Stimulated activated CD8-positive, alpha-beta memory T cell treated with anti-CD3 and anti-CD28 coated beads, Interleukin-2, amount 100 ng/mL, for 1 hour (primary cell): ENCODE results near the gene OPHN1.
"Not testable (repeated sequence)": the region's sequence is repeated elsewhere in the genome, so short reads cannot be mapped to it uniquely, and the experiment has no call there.

Experiments used
- DNase-seq, 2 donors: peaks; one replicate each; pipeline ENCODE4 v3.0.0-alpha.2; 2020; ENCODE audit warnings: low read depth in 2 of 2

OPHN1 gene

GRCh38 chrX:68175562-68175961 lies 257.7 kb downstream of the OPHN1 start:
- DNase-seq, result no peak

- DNase-seq, result no peak
Observed at GRCh38 chrX:68163441-68163840, 269.9 kb downstream of the OPHN1 start.

GRCh38 chrX:68147848-68148247 lies 285.4 kb downstream of the OPHN1 start:
- no peak for DNase-seq

GRCh38 chrX:68146054-68146453 lies 287.2 kb downstream of the OPHN1 start:
- no peak for DNase-seq

GRCh38 chrX:68139791-68140190 lies 293.5 kb downstream of the OPHN1 start:
- DNase-seq, result no peak

GRCh38 chrX:68133181-68133580 lies 300.1 kb downstream of the OPHN1 start:
- no peak for DNase-seq

GRCh38 chrX:68132749-68133148 lies 300.5 kb downstream of the OPHN1 start:
- DNase-seq, result no peak

- no peak for DNase-seq
Observed at GRCh38 chrX:68121835-68122234, 311.5 kb downstream of the OPHN1 start.

GRCh38 chrX:68121371-68121770 lies 311.9 kb downstream of the OPHN1 start:
- no peak for DNase-seq

- DNase-seq, result no peak
Observed at GRCh38 chrX:68115371-68115770, 317.9 kb downstream of the OPHN1 start.

GRCh38 chrX:68114573-68115129 lies 318.6 kb downstream of the OPHN1 start:
- no peak for DNase-seq

- DNase-seq, result no peak
Observed at GRCh38 chrX:68113837-68114572, 319.3 kb downstream of the OPHN1 start.

GRCh38 chrX:68112321-68112720 lies 321.0 kb downstream of the OPHN1 start:
- no peak for DNase-seq

- DNase-seq, result no peak
Observed at GRCh38 chrX:68109162-68109561, 324.1 kb downstream of the OPHN1 start.

GRCh38 chrX:68098431-68098830 lies 334.9 kb downstream of the OPHN1 start:
- no peak for DNase-seq

- no peak for DNase-seq
Observed at GRCh38 chrX:68090266-68090665, 343.0 kb downstream of the OPHN1 start.

GRCh38 chrX:68087526-68087925 lies 345.8 kb downstream of the OPHN1 start:
- no peak for DNase-seq

GRCh38 chrX:68086709-68087108 lies 346.6 kb downstream of the OPHN1 start:
- DNase-seq, result no peak

GRCh38 chrX:68084765-68085164 lies 348.5 kb downstream of the OPHN1 start:
- no peak for DNase-seq

- no peak for DNase-seq
Observed at GRCh38 chrX:68083510-68083909, 349.8 kb downstream of the OPHN1 start.

- no peak for DNase-seq
Observed at GRCh38 chrX:68079961-68080360, 353.3 kb downstream of the OPHN1 start.

- DNase-seq, result not testable (repeated sequence)
Observed at GRCh38 chrX:68078801-68079200, 354.5 kb downstream of the OPHN1 start.

GRCh38 chrX:68077378-68077777 lies 355.9 kb downstream of the OPHN1 start:
- no peak for DNase-seq

GRCh38 chrX:68072041-68072440 lies 361.3 kb downstream of the OPHN1 start:
- DNase-seq, result no peak
